Dedifferentiated amniotic fluid mesenchymal stem cell (primary cell): ENCODE data around the gene SLC34A3.

Experiments used
- DNase-seq: peaks from one replicate; pipeline ENCODE4 v3.0.0-alpha.2; 2016; ENCODE audit errors: extremely low spot score

SLC34A3 gene

DNA sequence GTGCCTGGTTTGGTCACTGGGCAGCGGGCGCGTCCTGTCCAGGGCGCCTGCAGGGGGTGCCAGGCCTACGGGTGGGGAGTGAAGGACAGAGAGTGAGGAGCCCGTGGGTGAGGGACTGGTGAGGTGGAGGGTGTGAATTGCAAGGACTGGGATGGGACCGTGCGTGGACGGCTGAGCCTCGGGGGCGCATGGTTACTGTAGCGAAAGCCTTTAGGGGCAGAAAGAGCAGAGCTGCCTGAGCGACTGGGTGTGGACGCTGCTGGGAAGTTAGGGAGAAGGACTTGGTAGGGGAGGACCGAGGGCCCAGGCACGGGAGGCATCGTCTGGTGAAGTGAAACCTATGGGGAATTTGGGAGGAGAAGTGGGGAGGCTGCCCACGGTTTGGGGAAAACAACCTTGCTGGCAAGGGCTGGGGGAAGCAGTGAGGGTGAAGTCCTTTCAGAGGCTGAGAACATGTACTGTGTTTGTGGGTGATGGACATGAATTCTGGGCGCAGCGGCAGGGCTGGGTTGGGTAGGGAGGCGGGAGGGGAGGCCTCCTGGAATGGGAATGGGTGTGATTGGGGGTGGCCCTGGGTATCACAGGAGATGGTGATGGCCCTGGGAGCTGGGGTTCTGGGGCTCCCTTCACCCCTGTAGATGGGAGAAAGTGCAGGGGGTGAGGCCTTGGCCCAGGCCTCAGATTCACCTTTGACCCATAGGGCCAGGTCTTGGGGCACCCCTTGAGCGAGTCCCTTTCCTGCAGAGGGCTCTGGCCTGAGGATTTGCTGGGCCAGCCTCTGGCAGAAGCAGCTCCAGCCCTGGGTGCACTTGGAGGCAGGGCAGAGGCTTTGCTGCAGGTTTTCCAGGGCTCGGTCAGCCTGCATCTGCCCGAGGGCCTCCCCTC lies 45.1 kb downstream of the SLC34A3 start:
- DNase-seq, result no peak

- DNase-seq, result peak; percentile 18
Measured at GRCh38 chr9:137276473-137277328, 46.0 kb downstream of the SLC34A3 start.

GRCh38 chr9:137277329-137278041 lies 46.8 kb downstream of the SLC34A3 start, which contains the start of gene TOR4A:
TSS of gene TOR4A (plus strand) at chr9:137277726. CDS start at chr9:137278690, 964 bp downstream.
- peak; percentile 64 for DNase-seq

GRCh38 chr9:137278061-137278701 lies 47.5 kb downstream of the SLC34A3 start:
- no peak for DNase-seq

GRCh38 chr9:137278721-137279711 lies 48.3 kb downstream of the SLC34A3 start:
- DNase-seq, result no peak

DNA sequence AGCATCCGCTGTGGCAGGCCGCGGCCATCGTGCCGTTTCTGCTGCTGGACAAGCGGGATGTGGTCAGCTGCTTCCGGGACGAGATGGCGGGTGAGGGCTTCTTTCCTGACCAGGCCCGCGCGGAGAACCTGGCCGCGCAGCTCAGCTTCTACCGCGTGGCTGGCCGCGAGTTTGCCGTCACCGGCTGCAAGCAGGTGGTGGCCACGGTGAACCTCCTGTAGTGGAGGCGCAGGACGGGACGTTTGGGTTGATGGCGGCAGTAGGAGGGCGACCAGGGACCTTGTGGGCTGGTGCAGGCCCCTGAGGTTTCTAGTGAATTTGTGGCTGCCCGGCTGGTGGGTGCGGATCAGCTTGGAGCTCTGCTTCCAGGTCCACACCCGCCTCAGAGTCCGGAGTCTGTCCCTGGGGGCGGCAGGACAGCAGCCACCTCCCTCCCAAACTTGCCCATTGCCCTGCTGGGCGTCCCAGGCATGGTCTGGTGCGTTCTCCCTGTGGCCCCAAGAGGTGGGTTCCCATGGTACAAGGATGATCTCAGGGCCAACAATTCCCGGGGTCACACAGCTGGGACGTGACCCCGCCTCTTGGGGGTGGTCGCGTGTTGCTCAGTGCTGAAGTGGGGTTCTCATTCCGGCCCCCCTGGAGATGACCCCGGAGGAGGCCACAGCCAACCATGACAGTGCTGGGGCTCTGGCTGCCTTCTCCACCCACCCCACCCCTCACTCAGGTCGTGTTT lies 49.2 kb downstream of the SLC34A3 start:
- DNase-seq, result no peak

DNA sequence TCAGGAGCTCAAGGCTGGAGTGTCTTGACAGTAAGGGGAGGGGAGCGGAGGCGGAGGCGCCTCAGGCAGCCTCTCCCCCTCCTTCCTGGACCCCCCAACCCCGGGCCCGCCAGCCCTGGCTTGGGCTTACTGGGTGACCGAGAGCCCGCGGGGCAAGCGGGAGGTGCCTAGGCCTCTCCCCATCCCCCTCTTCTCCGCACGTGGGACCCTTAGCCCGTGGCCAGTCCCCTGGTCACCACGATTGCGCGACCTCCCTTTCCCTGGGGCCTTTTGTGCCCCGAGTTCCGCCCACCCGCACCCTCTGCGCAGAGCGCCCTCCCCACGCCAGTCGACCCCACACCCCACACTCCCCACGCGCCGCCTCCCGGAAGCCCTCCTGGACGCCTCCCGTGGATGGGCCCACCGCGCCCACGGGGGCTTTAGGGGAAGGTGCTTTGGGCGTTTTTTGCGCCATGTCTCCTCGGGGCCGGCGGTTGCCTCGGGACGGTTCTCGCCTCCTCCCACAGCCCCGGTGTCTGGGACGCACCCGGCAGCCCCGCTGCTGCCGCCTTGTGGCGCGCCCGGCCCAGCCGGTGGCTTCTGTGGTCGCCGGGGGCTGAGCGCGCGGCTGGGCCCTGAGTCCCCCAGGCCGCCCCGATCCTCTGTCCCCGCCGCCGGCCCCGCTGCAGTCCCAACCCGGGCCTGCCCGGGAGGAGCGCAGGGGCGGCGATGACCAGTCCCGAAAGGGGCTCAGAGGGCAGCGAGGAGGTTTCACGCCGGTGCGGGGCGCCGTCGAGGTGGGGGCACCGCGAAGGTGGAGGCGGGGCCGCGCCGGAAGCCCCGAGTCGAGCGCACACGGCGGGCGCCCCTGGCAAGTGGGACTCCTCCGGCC lies 50.0 kb downstream of the SLC34A3 start:
- DNase-seq, result no peak

DNA sequence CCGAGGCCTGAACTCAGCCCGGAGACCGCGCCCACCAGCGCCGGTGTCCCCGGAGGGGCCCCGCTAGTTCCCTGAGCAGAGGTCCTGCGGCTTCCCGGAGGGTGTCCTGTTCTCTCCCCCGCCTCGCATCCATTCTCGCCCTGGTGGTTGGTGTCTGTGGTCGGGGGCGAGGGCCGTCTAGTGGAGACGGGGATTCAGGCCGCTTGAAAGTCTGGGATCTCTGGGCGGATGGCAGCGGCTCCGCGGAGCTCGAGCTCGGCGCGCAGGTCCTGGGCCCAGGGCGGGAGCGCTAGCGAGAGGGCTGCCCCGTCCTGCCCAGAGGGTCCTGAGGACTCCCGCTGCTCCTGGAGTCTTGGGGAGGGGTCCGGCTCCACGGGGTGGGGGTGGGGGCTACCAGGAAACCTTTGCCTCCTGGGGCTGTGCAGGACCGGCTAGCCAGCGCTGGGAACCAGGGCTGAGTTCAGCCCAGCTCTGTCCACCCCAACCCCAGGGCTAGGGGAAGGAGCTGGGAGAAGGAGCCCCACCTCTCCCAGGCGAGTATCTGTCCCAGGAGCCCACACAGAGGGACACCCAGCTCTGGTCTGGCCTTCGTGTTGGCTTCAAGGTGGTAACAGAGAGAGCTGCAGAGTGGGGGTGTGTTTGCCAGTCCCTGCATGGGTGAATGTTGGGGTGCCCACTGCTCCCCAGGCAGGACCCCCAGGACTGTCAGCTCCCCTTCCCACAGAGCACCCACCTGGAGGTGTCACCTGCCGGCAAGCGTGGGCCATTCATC lies 50.8 kb downstream of the SLC34A3 start:
- DNase-seq, result no peak
